WTC11 (cell line): ENCODE data around the gene MAGED1. TPM values are rescaled to one million over a fixed set of nuclear protein-coding genes. Genes with fewer than 3 reads are reported as not detected.

Experiments used
- ATAC-seq: fragments of 200-7000 bp; cut with Tn5 transposase; 2 replicates; pipeline ENCODE4 v1.10.0; 2021; ENCODE audit warnings: mild to moderate bottlenecking, moderate library complexity
- CTCF ChIA-PET: fragments of 300-600 bp; sonication (Branson Sonifier 250); formaldehyde crosslinking; loops from one replicate; lab custom pipeline; 2021; ENCODE audit warnings: antibody characterized with exemption; lab: Charles Lee
- POLR2A ChIA-PET: fragments of 350-600 bp; sonication (Branson Sonifier 250); formaldehyde crosslinking; loops from one replicate; lab custom pipeline; 2021; ENCODE audit warnings: antibody characterized with exemption; lab: Charles Lee
- DNase-seq: peaks from one replicate; pipeline ENCODE4 v3.0.0; 2021; ENCODE audit warnings: low spot score
- H3K27ac Mint-ChIP-seq: 2 replicates; pipeline ENCODE4 v1.8.0; 2021; ENCODE audit warnings: mixed read lengths
- H3K27me3 Mint-ChIP-seq: 2 replicates; pipeline ENCODE4 v1.8.0; 2021; ENCODE audit warnings: low read depth, mild to moderate bottlenecking, moderate library complexity, mixed read lengths
- H3K36me3 Mint-ChIP-seq: 2 replicates; pipeline ENCODE4 v1.8.0; 2021; ENCODE audit warnings: mixed read lengths
- H3K4me1 Mint-ChIP-seq: 2 replicates; pipeline ENCODE4 v1.8.0; 2022; ENCODE audit warnings: mixed read lengths
- H3K4me3 Mint-ChIP-seq: 2 replicates; pipeline ENCODE4 v1.8.0; 2021; ENCODE audit warnings: mild to moderate bottlenecking, moderate library complexity, mixed read lengths
- H3K9me3 Mint-ChIP-seq: 2 replicates; pipeline ENCODE4 v1.8.0; 2021; ENCODE audit warnings: mixed read lengths
- ARID4B ChIP-seq: sonication (generic); formaldehyde crosslinking; IDR thresholded peaks from 2 replicates; pipeline ENCODE4 v1.8.0; 2023; ENCODE audit warnings: missing genetic modification reagents, mild to moderate bottlenecking, borderline replicate concordance
- ATF2 ChIP-seq: sonication (generic); formaldehyde crosslinking; IDR thresholded peaks from 2 replicates; pipeline ENCODE4 v1.8.1; 2022; ENCODE audit warnings: low read depth, missing genetic modification reagents, borderline replicate concordance
- CREB1 ChIP-seq: sonication (generic); formaldehyde crosslinking; IDR thresholded peaks from 2 replicates; pipeline ENCODE4 v1.8.0; 2023; ENCODE audit warnings: mild to moderate bottlenecking, missing genetic modification reagents
- CREM ChIP-seq: sonication (generic); formaldehyde crosslinking; IDR thresholded peaks from 2 replicates; pipeline ENCODE4 v1.8.1; 2022; ENCODE audit warnings: mild to moderate bottlenecking, missing genetic modification reagents, moderate library complexity
- CTCF ChIP-seq: fragments of 200-600 bp; IDR thresholded peaks from 2 replicates; pipeline ENCODE4 v1.8.0; 2022; ENCODE audit warnings: antibody characterized with exemption
- EMX1 ChIP-seq: fragments of 250-450 bp; sonication (Bioruptor Pico); IDR thresholded peaks from 2 replicates; pipeline ENCODE4 v1.8.0; 2021; ENCODE audit warnings: mild to moderate bottlenecking
- GABPB1 ChIP-seq: sonication (generic); formaldehyde crosslinking; IDR thresholded peaks from 2 replicates; pipeline ENCODE4 v1.8.1; 2023; ENCODE audit warnings: mild to moderate bottlenecking, missing genetic modification reagents
- PRDM15 ChIP-seq: sonication (generic); formaldehyde crosslinking; IDR thresholded peaks from 2 replicates; pipeline ENCODE4 v1.8.0; 2022; ENCODE audit warnings: missing genetic modification reagents
- PREB ChIP-seq: sonication (generic); formaldehyde crosslinking; IDR thresholded peaks from 2 replicates; pipeline ENCODE4 v1.8.1; 2022; ENCODE audit warnings: mild to moderate bottlenecking, missing genetic modification reagents, moderate library complexity, borderline replicate concordance
- RELA ChIP-seq: sonication (generic); formaldehyde crosslinking; IDR thresholded peaks from 2 replicates; pipeline ENCODE4 v1.8.1; 2022; ENCODE audit warnings: missing genetic modification reagents, mild to moderate bottlenecking, borderline replicate concordance
- SMAD4 ChIP-seq: sonication (generic); formaldehyde crosslinking; IDR thresholded peaks from 2 replicates; pipeline ENCODE4 v1.8.0; 2022; ENCODE audit warnings: mild to moderate bottlenecking, missing genetic modification reagents
- STAT6 ChIP-seq: sonication (generic); formaldehyde crosslinking; conservative IDR thresholded peaks from 2 replicates; pipeline ENCODE4 v1.8.1; 2023; ENCODE audit warnings: mild to moderate bottlenecking, low read depth, missing genetic modification reagents, moderate library complexity
- TEAD1 ChIP-seq: sonication (generic); formaldehyde crosslinking; IDR thresholded peaks from 2 replicates; pipeline ENCODE4 v1.8.0; 2022; ENCODE audit warnings: mild to moderate bottlenecking, missing genetic modification reagents
- TEAD4 ChIP-seq: sonication (generic); formaldehyde crosslinking; IDR thresholded peaks from 2 replicates; pipeline ENCODE4 v1.8.0; 2022; ENCODE audit warnings: mild to moderate bottlenecking, missing genetic modification reagents
- USF2 ChIP-seq: sonication (generic); formaldehyde crosslinking; IDR thresholded peaks from 2 replicates; pipeline ENCODE4 v1.8.1; 2023; ENCODE audit warnings: mild to moderate bottlenecking, missing genetic modification reagents, moderate library complexity
- ZBTB21 ChIP-seq: sonication (generic); formaldehyde crosslinking; IDR thresholded peaks from 2 replicates; pipeline ENCODE4 v1.8.1; 2023; ENCODE audit warnings: mild to moderate bottlenecking, missing genetic modification reagents, borderline replicate concordance
- ZSCAN18 ChIP-seq: fragments of 250-450 bp; sonication (Bioruptor Pico); IDR thresholded peaks from 2 replicates; pipeline ENCODE4 v2.1.2; 2022; ENCODE audit warnings: mild to moderate bottlenecking, moderate library complexity
- total RNA-seq: library from RNA; stranded (reverse); gene quantifications from 3 replicates; pipeline ENCODE4 v1.2.3, GENCODE V29; 2021

The MAGED1 gene
- total RNA-seq, 1 experiment from 2014 or later: 135 TPM

- no peaks in the 10 kb centered on the region for H3K9me3 Mint-ChIP-seq
- peaks cover 16% of the 10 kb centered on the region for H3K27me3 Mint-ChIP-seq
- DNase-seq (no peak), ATAC-seq (no peak)
- CTCF ChIA-PET: no interaction called here
- H3K4me3 Mint-ChIP-seq: no peak overlapping the region
- POLR2A ChIA-PET: no interaction called here
- H3K27ac Mint-ChIP-seq: no peak overlapping the region
- H3K4me1 Mint-ChIP-seq: no peaks in the 10 kb centered on the region
- TF ChIP-seq ZBTB21 (CRISPR knock-in tag) (no peak), ATF2 (no peak), USF2 (CRISPR knock-in tag) (no peak)
- H3K36me3 Mint-ChIP-seq: no peaks in the 10 kb centered on the region
These were observed 29.1 kb downstream of the MAGED1 start for GRCh38 chrX:51922561-51922960.

GRCh38 chrX:51931566-51932150, 38.2 kb downstream of the MAGED1 start:
- no peak for ATAC-seq
- CTCF ChIA-PET: no interaction called here
- no peak for TF ChIP-seq TEAD4 (CRISPR knock-in tag)
- TF ChIP-seq TEAD1 (CRISPR knock-in tag): no peak
- TF ChIP-seq RELA: no peak
- no peak for TF ChIP-seq PRDM15 (CRISPR knock-in tag)
- no peak for TF ChIP-seq ZSCAN18 (CRISPR knock-in tag)
- no peak for TF ChIP-seq PREB (CRISPR knock-in tag)
- no peak for TF ChIP-seq SMAD4 (CRISPR knock-in tag)
- no peak for TF ChIP-seq GABPB1 (CRISPR knock-in tag)
- TF ChIP-seq CREB1 (CRISPR knock-in tag): no peak
- no peak for TF ChIP-seq EMX1 (CRISPR knock-in tag)
- TF ChIP-seq CTCF: no peak
- no peak for TF ChIP-seq STAT6 (CRISPR knock-in tag)
- TF ChIP-seq CREM (CRISPR knock-in tag): no peak
- TF ChIP-seq ARID4B (CRISPR knock-in tag): no peak

More at GRCh38 chrX:51931566-51932150, 38.2 kb downstream of the MAGED1 start:
- H3K9me3 Mint-ChIP-seq: no peaks in the 10 kb centered on the region
- no peak for DNase-seq
- no peaks in the 10 kb centered on the region for H3K36me3 Mint-ChIP-seq
- peaks cover 18% of the 10 kb centered on the region for H3K27me3 Mint-ChIP-seq
- POLR2A ChIA-PET: no interaction called here
- peaks cover 7% of the 10 kb centered on the region; the same call in 1 of the 2 replicates for H3K4me1 Mint-ChIP-seq
- H3K4me3 Mint-ChIP-seq: no peak overlapping the region
- no peak overlapping the region for H3K27ac Mint-ChIP-seq
